ENCODE data around the gene GTF2I.
A peak's percentile ranks its signal among the peaks of the same experiment; 100 is the strongest.
"Not testable (repeated sequence)": the region's sequence is repeated elsewhere in the genome, so short reads cannot be mapped to it uniquely, and the experiment has no call there.

Gene GTF2I

DNA sequence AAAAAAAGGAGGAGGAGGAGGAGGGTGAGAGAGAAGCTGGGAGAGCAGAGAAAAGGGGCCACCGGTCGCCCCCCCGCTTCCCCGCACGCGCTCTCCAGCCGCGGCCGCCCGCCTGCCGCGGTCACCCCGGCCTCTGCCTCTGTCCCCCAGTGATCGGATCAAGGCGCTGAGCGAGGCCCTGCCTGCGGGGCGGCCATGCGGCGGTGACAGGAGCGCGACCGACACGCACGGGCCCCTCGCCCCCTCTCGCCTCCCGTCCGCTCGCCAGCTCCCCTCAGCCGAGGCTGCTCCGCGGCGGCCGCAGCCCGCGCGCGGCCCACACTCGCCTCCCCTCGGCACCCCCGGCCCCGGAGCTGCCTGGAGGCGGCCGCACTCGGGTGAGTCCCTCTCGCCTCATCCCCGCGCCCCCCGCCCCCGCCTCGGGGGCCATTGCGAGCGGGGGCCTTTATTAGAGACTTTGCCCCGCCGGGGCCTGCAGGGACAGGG, at the start of gene GTF2I:
Gene GTF2I (plus strand): TSS at position 27 of the 486 bp plus-strand sequence. CDS start 31,411 bp downstream, outside the sequence.
- peak; percentile 60 for DNase-seq
- in situ Hi-C loops (cut with HindIII; ENCODE audit: low pct_ligation_motif_present, low pct_unique_long_range_greater_than_20kb, low sequenced_read_pairs) = no loop called here

DNA sequence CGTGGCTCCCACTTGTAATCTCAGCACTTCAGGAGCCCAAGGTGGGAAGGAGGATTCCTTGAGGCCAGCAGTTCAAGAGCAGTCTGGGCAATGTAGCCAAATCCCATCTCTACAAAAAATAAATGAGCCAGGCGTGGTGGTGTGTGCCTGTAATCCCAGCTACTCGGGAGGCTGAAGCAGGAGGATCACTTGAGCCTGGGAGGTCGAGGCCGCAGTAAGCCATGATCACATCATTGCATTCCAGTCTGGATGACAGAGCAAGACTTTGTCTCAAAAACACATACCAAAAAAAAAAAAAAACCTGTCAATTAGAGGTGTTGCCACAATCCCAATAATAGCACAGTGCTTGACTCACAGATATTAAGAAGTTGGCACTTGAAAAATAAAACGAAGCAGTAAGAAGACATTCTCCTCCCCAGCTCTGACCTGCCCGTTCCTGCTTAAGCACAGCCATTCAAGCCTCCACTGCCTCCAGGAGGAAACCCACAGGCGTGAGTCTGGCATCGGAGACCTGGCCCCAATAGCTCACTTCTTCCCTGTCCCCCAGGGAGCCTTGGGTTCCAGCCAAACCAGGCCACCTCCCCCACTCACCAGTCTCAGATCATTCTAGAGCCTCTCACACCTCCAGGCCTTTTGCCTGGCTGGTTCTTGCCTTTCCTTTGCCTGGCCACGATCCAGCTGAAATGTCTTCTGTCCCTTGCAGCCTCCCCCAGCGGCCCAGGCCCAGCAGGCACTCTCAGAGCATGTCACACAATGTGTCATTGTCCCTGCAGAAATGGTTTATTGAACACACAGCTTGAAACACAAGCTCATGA, 45.3 kb upstream of the GTF2I start:
- DNase-seq = no peak
- in situ Hi-C loops (cut with HindIII; ENCODE audit: low pct_ligation_motif_present, low pct_unique_long_range_greater_than_20kb, low sequenced_read_pairs) = no loop called here

DNA sequence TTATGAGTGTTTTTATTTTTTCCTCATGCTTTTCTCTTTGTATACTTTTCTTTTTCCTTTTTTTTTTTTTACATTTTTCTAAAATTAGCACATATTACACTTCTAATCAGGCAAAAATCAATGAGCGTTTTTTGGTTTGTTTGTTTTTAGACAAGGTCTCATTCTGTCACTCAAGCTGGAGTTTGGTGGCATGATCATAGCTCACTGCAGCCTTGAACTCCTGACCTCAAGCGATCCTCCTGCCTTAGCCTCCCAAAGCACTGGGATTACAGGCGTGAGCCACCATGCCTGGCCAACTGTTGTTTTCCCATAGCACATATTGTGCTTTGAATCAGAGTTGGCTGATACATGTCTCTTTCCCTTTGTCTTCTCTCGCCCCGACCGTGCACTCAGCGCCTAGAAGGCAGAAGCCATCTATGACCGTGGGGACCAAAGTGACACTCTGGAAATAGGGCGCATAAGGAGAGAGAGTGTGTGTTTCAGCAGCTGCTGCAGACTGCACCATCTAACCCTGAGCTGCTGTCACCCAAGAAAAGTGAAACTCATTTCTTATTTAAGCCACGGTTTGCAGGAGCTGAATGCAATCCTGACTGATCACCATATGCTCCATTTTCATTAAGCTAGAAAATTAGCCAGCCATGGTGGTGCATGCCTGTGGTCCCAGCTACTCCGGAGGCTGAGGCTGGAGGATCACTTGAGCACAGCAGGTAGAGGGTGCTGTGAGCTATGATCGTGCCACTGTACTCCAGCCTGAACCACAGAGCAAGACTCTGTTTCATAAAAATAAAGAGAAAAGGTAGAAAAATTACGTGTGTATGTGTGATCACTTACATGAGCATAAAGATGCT, 41.4 kb upstream of the GTF2I start:
- in situ Hi-C loops (cut with HindIII; ENCODE audit: low pct_ligation_motif_present, low pct_unique_long_range_greater_than_20kb, low sequenced_read_pairs) = no loop called here
- DNase-seq = no peak

DNA sequence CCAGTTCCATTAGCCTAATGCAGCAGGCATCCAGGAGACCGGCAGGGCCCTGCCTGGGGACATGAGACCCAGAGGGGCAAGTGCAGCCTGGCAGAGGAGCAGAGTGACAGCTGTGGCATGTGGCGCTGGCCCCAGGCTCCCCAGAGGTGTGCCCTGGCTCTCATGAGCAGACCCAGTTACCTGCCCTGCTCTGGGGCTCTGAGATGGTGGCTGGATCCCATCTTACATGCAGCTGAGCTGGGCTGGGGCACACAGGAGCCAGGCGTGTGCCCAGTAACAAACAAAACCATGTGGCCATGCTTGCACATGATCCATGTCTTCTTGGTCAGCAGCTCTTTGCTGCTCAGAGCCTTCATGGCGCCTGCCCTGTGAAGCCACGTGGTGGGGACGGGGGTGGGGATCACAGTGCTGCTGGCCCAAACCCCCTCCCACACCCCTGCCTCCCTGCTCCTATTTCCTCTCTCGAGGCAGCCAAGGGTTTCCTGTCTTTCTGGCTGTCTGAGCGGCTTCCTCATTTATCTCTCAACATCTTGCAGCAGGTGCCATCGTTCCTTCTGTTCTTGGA, 40.3 kb upstream of the GTF2I start:
- in situ Hi-C loops (cut with HindIII; ENCODE audit: low pct_ligation_motif_present, low pct_unique_long_range_greater_than_20kb, low sequenced_read_pairs) = no loop called here
- no peak for DNase-seq

DNA sequence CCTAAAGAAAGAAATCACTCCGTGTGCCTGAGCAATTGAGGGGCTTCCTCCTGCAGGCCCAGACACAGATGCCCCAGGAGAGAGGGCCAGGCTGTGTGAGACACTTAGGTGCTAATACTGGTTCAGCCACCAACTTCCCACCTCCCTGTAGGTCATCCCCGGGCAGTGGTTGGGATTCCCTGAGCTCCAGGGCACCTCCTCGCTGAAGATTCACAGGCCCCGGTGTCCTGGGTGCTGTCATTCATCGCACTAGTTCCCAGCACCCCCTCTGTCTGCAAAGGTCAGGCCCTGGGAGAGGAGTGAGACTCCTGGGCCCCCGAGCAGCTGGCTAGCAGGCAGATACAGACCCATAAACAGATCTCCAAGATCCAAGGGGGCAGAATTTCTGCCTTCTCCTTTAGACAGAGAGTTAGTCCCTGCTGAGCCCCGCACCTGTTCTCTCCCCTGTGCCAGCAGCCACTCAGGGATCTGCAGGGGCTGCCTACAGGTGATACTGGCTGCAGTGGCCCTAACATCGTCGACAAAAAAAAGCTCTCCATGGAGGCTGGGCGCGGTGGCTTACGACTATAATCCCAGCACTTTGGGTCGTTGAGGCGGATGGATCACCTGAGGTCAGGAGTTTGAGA, 38.2 kb upstream of the GTF2I start:
- in situ Hi-C loops (cut with HindIII; ENCODE audit: low pct_ligation_motif_present, low pct_unique_long_range_greater_than_20kb, low sequenced_read_pairs) = no loop called here
- DNase-seq = no peak

DNA sequence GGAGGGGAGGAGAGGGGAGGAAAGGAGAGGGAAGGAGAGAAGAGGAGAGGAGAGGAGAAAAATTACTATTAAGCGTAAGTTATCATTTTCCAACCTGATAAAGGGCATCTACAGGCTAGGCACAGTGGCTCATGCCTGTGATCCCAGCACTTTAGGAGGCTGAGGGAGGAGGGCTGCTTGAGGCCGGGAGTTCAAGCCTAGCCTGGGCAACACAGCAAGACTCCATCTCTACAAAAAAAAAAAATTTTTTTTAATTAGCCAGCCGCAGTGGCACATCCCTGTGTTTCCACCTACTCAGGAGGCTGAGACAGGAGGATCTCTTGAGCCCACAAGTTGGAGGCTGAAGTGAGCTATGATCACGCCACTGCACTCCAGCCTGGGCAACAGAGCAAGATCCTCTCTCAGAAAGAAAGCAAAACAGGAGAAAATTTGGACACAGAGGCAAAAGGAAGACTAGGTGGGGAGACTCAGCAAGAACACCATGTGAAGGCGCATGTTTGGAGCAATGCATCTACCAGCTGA, 35.2 kb upstream of the GTF2I start:
- in situ Hi-C loops (cut with HindIII; ENCODE audit: low pct_ligation_motif_present, low pct_unique_long_range_greater_than_20kb, low sequenced_read_pairs) = no loop called here
- no peak for DNase-seq

DNA sequence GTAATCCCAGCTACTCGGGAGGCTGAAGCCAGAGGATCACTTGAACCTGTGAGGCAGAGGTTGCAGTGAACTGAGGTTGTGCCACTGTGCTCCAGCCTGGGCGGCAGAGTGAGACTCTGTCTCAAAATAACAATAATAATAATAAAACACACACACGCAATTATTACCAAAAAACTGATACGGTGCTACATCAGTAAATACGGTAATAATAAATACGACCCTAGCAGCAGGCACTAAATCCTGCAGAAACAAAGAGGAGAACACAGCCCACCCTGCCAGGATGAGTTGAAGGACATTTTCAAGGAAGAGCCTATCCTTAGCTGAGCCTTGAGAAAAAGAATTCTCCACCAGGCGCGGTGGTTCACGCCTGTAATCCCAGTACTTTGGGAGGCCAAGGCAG, 34.4 kb upstream of the GTF2I start:
- DNase-seq = no peak
- in situ Hi-C loops (cut with HindIII; ENCODE audit: low pct_ligation_motif_present, low pct_unique_long_range_greater_than_20kb, low sequenced_read_pairs) = no loop called here

DNA sequence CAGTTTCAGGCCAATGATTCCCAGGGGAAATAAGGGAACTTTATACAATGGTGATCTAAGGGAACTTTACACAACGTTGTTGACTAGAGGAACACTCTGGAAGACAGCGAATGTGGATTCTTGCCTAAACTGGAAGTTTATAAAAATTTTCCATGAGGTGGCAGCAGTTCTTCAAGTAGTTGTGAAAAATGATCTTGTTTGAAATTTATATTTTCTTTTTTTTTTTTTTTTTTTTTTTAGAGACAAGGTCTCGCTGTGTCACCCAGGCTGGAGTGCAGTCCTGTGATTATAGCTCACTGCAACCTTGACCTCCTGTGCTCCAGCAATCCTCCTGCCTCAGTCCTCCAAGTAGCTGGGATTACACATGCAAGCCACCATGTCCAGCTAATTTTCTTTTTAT, 32.1 kb upstream of the GTF2I start:
- in situ Hi-C loops (cut with HindIII; ENCODE audit: low pct_ligation_motif_present, low pct_unique_long_range_greater_than_20kb, low sequenced_read_pairs) = no loop called here
- peak; percentile 60 for DNase-seq

DNA sequence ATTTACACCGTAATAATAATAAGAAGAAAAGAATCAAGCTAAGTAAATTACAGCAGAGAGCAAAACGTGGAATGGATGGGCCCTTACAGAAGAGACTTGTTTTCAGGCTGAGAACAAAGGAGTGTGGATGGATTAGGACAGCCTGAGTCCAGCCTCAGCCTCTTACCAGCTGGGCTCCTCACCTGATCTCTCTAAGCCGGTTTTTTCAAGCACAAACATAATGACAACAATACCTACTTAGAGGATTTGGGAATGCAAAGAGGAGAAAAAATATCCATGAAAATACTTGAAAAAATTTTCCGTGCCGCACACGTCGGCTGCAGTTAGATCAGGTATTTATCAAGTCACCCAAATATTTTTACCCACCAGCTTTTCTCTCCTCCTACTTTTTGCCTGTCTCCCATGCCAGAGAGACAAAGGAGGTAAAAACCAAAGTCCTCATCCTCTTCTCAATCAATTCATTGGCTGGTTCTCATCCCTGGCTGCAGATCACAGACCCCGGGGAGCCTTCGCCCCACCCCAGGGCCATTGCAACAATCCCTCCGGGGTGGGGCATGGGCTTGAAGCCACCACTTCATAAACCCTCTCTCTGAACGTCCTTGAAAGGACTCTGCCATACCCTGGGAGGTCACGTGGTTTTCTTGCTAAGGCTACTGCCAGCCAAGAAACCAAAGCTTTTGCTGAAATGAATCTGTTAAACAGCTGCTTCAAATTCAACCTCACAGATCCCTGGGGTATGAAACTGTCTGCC, 29.7 kb upstream of the GTF2I start:
- in situ Hi-C loops (cut with HindIII; ENCODE audit: low pct_ligation_motif_present, low pct_unique_long_range_greater_than_20kb, low sequenced_read_pairs) = no loop called here
- DNase-seq = no peak

DNA sequence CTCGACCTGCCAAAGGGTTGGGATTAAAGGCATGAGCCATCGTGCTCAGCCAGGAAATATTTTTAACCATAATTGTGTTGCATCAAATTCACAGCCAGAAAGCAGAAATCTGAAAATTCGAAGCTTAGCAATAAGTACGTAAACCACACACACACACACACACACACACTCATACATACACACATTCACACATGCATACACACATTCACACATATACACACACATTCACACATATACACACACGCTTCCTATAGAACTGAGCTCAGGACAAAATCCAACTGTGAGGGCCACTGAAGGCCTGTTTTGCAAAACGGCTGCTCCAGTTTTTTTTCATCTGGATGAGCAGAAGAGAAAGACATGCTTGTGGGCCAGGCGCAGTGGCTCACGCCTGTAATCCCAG, 25.0 kb upstream of the GTF2I start:
- DNase-seq = no peak
- in situ Hi-C loops (cut with HindIII; ENCODE audit: low pct_ligation_motif_present, low pct_unique_long_range_greater_than_20kb, low sequenced_read_pairs) = no loop called here

DNA sequence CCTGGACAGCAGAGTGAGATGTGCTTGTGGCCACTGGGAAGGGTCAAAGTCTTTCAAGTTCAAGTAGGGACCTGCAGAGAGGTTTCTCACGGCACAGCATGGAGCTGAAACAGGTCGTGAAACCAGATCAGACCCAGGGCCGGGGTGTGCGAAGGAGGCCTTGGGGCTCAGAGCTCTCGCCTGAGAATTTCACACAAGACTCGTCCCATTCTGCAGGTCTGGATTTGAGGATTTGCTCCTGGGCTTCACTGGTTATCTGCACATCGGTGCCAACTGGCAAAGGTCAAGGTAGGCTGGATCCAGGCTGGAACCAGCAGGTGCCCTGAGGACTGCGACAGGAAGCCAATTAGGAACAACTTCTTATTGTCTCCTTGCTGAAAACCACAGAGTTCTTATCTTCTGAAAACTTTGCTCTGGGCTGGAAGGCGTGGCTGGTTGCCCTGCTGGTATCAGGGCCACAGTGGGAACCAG, 24.0 kb upstream of the GTF2I start:
- DNase-seq = no peak
- in situ Hi-C loops (cut with HindIII; ENCODE audit: low pct_ligation_motif_present, low pct_unique_long_range_greater_than_20kb, low sequenced_read_pairs) = no loop called here

DNA sequence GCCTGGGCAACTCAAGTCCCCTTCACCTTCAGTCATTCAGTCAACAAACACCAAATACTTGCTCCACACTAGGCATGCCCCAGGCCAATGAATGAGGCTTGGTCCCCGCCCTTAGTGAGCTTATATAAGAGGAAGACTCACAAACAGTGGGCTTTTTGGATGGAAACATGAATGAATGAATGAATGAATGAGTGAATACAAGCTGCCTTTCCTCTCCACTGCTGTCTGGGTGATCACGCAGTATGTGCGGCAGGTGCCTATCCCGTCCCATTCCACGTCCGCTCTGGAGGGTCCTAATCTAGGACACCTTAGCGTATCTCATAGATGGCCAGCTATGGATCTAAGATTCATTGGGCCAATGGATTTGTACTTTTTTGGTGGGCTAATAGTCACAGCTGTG, 19.8 kb upstream of the GTF2I start:
- in situ Hi-C loops (cut with HindIII; ENCODE audit: low pct_ligation_motif_present, low pct_unique_long_range_greater_than_20kb, low sequenced_read_pairs) = no loop called here
- DNase-seq = no peak

DNA sequence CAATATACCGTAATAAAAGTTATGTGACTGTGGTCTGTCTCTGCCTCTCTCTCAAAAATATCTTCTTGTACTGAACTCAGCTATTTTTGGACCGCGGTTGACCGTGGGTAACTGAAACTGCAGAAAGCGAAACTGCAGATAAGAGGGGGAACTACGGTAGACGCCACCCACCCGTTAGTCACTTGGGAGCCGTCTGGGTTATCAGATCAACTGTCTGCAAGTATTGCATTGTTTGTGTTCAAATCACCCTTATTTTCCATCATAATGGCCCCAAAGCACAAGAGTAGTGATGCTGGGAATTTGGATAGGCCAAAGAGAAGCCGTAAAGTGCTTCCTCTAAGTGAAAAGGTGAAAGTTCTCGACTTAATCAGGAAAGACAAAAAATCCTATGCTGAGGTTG, 7.5 kb upstream of the GTF2I start:
- DNase-seq = peak; percentile 62
- in situ Hi-C loops (cut with HindIII; ENCODE audit: low pct_ligation_motif_present, low pct_unique_long_range_greater_than_20kb, low sequenced_read_pairs) = not testable (repeated sequence)

DNA sequence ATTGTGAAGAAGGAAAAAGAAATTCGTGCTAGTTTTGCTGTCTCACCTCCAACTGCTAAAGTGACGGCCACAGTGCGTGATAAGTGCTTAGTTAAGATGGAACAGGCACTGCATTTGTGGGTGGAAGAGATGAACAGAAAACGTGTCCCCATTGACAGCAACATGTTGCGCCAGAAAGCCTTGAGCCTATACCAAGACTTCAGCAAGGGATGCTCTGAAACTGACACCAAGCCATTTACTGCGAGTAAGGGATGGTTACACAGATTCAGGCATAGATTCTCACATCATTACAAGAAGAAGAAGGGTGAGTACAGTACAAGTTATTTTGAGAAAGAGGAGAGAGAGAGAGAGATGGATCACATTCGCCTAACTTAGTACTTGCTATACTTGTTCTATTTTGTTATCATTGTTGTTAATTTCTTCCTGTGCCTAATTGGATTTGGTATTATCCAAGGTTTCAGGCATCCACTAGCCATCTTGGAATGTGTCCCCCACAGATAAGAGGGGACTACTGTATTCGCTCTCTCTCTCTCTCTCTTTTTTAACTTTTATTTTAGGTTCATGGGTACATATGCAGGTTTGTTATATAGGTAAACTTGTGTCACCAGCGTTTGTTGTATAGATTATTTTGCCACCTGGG, 6.9 kb upstream of the GTF2I start:
- DNase-seq; in situ Hi-C loops (cut with HindIII; ENCODE audit: low pct_ligation_motif_present, low pct_unique_long_range_greater_than_20kb, low sequenced_read_pairs): not testable (repeated sequence)

DNA sequence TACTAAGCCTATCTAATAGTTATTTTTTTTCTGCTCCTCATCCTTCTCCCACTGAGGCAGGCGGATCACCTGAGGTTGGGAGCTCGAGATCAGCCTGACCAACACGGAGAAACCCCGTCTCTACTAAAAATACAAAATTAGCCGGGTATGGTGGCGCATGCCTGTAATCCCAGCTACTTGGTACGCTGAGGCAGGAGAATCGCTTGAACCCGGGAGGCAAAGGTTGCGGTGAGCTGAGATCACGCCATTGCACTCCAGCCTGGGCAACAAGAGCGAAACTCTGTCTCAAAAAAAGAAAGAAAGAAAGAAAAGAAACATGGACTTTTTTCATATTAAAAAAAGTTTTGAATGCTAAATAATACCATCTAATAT, 6.4 kb upstream of the GTF2I start:
- DNase-seq; in situ Hi-C loops (cut with HindIII; ENCODE audit: low pct_ligation_motif_present, low pct_unique_long_range_greater_than_20kb, low sequenced_read_pairs): not testable (repeated sequence)

DNA sequence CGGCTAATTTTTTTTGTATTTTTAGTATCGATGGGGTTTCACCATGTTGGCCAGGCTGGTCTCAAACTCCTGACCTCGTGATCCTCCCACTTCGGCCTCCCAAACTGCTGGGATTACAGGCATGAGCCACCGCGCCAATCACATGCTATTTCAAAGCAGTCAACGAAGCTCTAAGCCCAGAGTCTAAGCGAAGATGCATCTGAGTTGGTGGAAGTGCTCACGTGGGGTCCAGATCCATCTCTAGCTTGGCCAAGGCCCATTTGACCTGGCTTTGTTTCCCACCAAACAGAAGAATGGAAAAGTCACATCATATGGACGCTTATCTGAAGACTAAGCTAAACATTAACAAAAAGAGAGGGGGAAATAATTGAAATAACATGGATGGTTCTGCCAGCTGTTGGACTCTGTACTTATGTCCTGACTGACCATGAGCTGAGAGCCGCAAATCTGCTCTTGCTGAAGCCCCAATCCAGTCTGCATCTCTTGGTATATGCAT, 3.8 kb upstream of the GTF2I start:
- no peak for DNase-seq
- in situ Hi-C loops (cut with HindIII; ENCODE audit: low pct_ligation_motif_present, low pct_unique_long_range_greater_than_20kb, low sequenced_read_pairs) = no loop called here

DNA sequence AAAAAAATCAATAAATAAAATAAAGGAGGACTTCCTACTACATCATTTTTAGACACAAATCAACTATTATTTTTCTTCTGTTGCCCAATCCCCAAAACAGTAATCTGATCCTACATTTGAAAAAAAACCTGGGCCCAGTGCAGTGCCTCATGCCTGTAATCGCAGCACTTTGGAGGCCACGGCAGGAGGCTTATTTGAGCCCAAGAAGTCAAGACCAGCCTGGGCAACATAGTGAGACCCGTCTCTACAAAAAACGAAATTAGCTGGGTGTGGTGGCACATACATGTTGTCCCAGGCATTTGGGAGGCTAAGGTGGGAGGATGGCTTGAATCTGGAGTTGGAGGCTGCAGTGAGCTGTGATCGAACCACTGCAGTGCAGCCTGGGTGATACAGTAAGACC, 2.7 kb upstream of the GTF2I start:
- DNase-seq = no peak
- in situ Hi-C loops (cut with HindIII; ENCODE audit: low pct_ligation_motif_present, low pct_unique_long_range_greater_than_20kb, low sequenced_read_pairs) = no loop called here
